Activated naive CD4-positive, alpha-beta T cell treated with anti-CD3 and anti-CD28 coated beads, Interleukin-2, amount 50 U/mL, for 24 hours (primary cell): ENCODE measurements around the gene CNTN4.
"Not testable (repeated sequence)": the region's sequence is repeated elsewhere in the genome, so short reads cannot be mapped to it uniquely, and the experiment has no call there.

ENCODE experiments used
- H3K27ac Mint-ChIP-seq: one replicate; pipeline ENCODE4 v1.8.0; 2021; ENCODE audit warnings: mild to moderate bottlenecking, mixed read lengths
- H3K27me3 Mint-ChIP-seq: one replicate; pipeline ENCODE4 v1.8.0; 2021; ENCODE audit warnings: mixed read lengths
- H3K36me3 Mint-ChIP-seq: one replicate; pipeline ENCODE4 v1.8.0; 2021; ENCODE audit warnings: mixed read lengths
- H3K4me1 Mint-ChIP-seq: one replicate; pipeline ENCODE4 v1.8.0; 2021; ENCODE audit warnings: mixed read lengths
- H3K4me3 Mint-ChIP-seq: one replicate; pipeline ENCODE4 v1.8.0; 2021; ENCODE audit warnings: mild to moderate bottlenecking, mixed read lengths
- H3K9me3 Mint-ChIP-seq: one replicate; pipeline ENCODE4 v1.8.0; 2021; ENCODE audit warnings: mixed read lengths

CNTN4 gene

GRCh38 chr3:2968475-2968874, 869.8 kb downstream of the CNTN4 start:
- Mint-ChIP-seq H3K9me3 (no peaks in the 10 kb centered on the region), H3K36me3 (no peaks in the 10 kb centered on the region), H3K4me1 (no peaks in the 10 kb centered on the region), H3K4me3 (no peak overlapping the region), H3K27me3 (peaks cover 7% of the 10 kb centered on the region), H3K27ac (no peak overlapping the region)

GRCh38 chr3:2976212-2976611, 877.5 kb downstream of the CNTN4 start:
- peaks cover 3% of the 10 kb centered on the region for H3K27me3 Mint-ChIP-seq
- H3K27ac Mint-ChIP-seq: no peak overlapping the region
- H3K4me3 Mint-ChIP-seq: no peak overlapping the region
- H3K9me3 Mint-ChIP-seq: no peaks in the 10 kb centered on the region
- H3K36me3 Mint-ChIP-seq: no peaks in the 10 kb centered on the region
- no peaks in the 10 kb centered on the region for H3K4me1 Mint-ChIP-seq

GRCh38 chr3:2976796-2977195, 878.1 kb downstream of the CNTN4 start:
- Mint-ChIP-seq H3K27ac (no peak overlapping the region), H3K4me1 (no peaks in the 10 kb centered on the region), H3K4me3 (no peak overlapping the region), H3K36me3 (no peaks in the 10 kb centered on the region), H3K27me3 (peaks cover 3% of the 10 kb centered on the region), H3K9me3 (no peaks in the 10 kb centered on the region)

- Mint-ChIP-seq H3K4me3 (no peak overlapping the region), H3K9me3 (no peaks in the 10 kb centered on the region), H3K27ac (no peak overlapping the region)
These were observed 880.5 kb downstream of the CNTN4 start for GRCh38 chr3:2978977-2979732.

GRCh38 chr3:2984005-2984830, 885.6 kb downstream of the CNTN4 start:
- H3K27me3 Mint-ChIP-seq: no peaks in the 10 kb centered on the region
- no peaks in the 10 kb centered on the region for H3K9me3 Mint-ChIP-seq
- H3K4me3 Mint-ChIP-seq: no peak overlapping the region
- no peaks in the 10 kb centered on the region for H3K36me3 Mint-ChIP-seq
- H3K4me1 Mint-ChIP-seq: no peaks in the 10 kb centered on the region
- H3K27ac Mint-ChIP-seq: no peak overlapping the region

More at GRCh38 chr3:2978977-2979732, 880.5 kb downstream of the CNTN4 start:
- peaks cover 1% of the 10 kb centered on the region for H3K27me3 Mint-ChIP-seq
- no peaks in the 10 kb centered on the region for H3K36me3 Mint-ChIP-seq
- no peaks in the 10 kb centered on the region for H3K4me1 Mint-ChIP-seq

- Mint-ChIP-seq H3K27ac (no peak overlapping the region), H3K4me1 (no peaks in the 10 kb centered on the region), H3K4me3 (no peak overlapping the region), H3K27me3 (no peaks in the 10 kb centered on the region), H3K36me3 (no peaks in the 10 kb centered on the region), H3K9me3 (no peaks in the 10 kb centered on the region)
These were observed 886.2 kb downstream of the CNTN4 start for GRCh38 chr3:2984831-2985220.

- H3K36me3 Mint-ChIP-seq: no peaks in the 10 kb centered on the region
- no peak overlapping the region for H3K4me3 Mint-ChIP-seq
- no peaks in the 10 kb centered on the region for H3K4me1 Mint-ChIP-seq
- no peak overlapping the region for H3K27ac Mint-ChIP-seq
- no peaks in the 10 kb centered on the region for H3K27me3 Mint-ChIP-seq
- no peaks in the 10 kb centered on the region for H3K9me3 Mint-ChIP-seq
These were observed 886.8 kb downstream of the CNTN4 start for GRCh38 chr3:2985479-2985878.

GRCh38 chr3:2992534-2992933, 893.9 kb downstream of the CNTN4 start:
- peaks cover 2% of the 10 kb centered on the region for H3K27me3 Mint-ChIP-seq
- H3K27ac Mint-ChIP-seq: no peak overlapping the region
- H3K36me3 Mint-ChIP-seq: no peaks in the 10 kb centered on the region
- peaks cover 7% of the 10 kb centered on the region for H3K4me1 Mint-ChIP-seq
- no peak overlapping the region for H3K4me3 Mint-ChIP-seq
- no peaks in the 10 kb centered on the region for H3K9me3 Mint-ChIP-seq

- not testable (repeated sequence) for H3K9me3 Mint-ChIP-seq, H3K4me1 Mint-ChIP-seq, H3K27me3 Mint-ChIP-seq, H3K27ac Mint-ChIP-seq, H3K36me3 Mint-ChIP-seq, H3K4me3 Mint-ChIP-seq
These were observed 894.5 kb downstream of the CNTN4 start for GRCh38 chr3:2993130-2993529.

GRCh38 chr3:2993736-2994135, 895.1 kb downstream of the CNTN4 start:
- peaks cover 9% of the 10 kb centered on the region for H3K4me1 Mint-ChIP-seq
- no peak overlapping the region for H3K4me3 Mint-ChIP-seq
- no peaks in the 10 kb centered on the region for H3K9me3 Mint-ChIP-seq

GRCh38 chr3:2995195-2995594, 896.5 kb downstream of the CNTN4 start:
- Mint-ChIP-seq H3K4me3 (no peak overlapping the region), H3K36me3 (no peaks in the 10 kb centered on the region), H3K4me1 (peaks cover 9% of the 10 kb centered on the region), H3K27me3 (peaks cover 7% of the 10 kb centered on the region), H3K27ac (no peak overlapping the region), H3K9me3 (peaks cover 7% of the 10 kb centered on the region)

More at GRCh38 chr3:2993736-2994135, 895.1 kb downstream of the CNTN4 start:
- H3K27ac Mint-ChIP-seq: no peak overlapping the region
- peaks cover 2% of the 10 kb centered on the region for H3K27me3 Mint-ChIP-seq
- no peaks in the 10 kb centered on the region for H3K36me3 Mint-ChIP-seq

GRCh38 chr3:3005146-3005744, 906.6 kb downstream of the CNTN4 start:
- Mint-ChIP-seq H3K27me3 (peaks cover 2% of the 10 kb centered on the region), H3K4me3 (no peak overlapping the region), H3K27ac (no peak overlapping the region), H3K9me3 (no peaks in the 10 kb centered on the region), H3K36me3 (no peaks in the 10 kb centered on the region), H3K4me1 (no peaks in the 10 kb centered on the region)

GRCh38 chr3:3013317-3014052, 914.8 kb downstream of the CNTN4 start:
- peaks cover 16% of the 10 kb centered on the region for H3K27me3 Mint-ChIP-seq
- no peak overlapping the region for H3K27ac Mint-ChIP-seq
- H3K36me3 Mint-ChIP-seq: no peaks in the 10 kb centered on the region
- H3K4me1 Mint-ChIP-seq: no peaks in the 10 kb centered on the region
- H3K9me3 Mint-ChIP-seq: no peaks in the 10 kb centered on the region
- H3K4me3 Mint-ChIP-seq: no peak overlapping the region

GRCh38 chr3:3015185-3016089, 916.8 kb downstream of the CNTN4 start:
- no peak overlapping the region for H3K27ac Mint-ChIP-seq
- H3K4me1 Mint-ChIP-seq: no peaks in the 10 kb centered on the region
- peaks cover 16% of the 10 kb centered on the region for H3K27me3 Mint-ChIP-seq
- H3K36me3 Mint-ChIP-seq: no peaks in the 10 kb centered on the region
- no peak overlapping the region for H3K4me3 Mint-ChIP-seq
- H3K9me3 Mint-ChIP-seq: no peaks in the 10 kb centered on the region

- no peaks in the 10 kb centered on the region for H3K4me1 Mint-ChIP-seq
- no peak overlapping the region for H3K4me3 Mint-ChIP-seq
- H3K9me3 Mint-ChIP-seq: no peaks in the 10 kb centered on the region
- H3K36me3 Mint-ChIP-seq: no peaks in the 10 kb centered on the region
- H3K27me3 Mint-ChIP-seq: peaks cover 16% of the 10 kb centered on the region
- H3K27ac Mint-ChIP-seq: no peak overlapping the region
These were observed 917.6 kb downstream of the CNTN4 start for GRCh38 chr3:3016226-3016625.
